HUES64 (cell line): ENCODE results near the gene EPB41L3. TPM values are rescaled to one million over a fixed set of nuclear protein-coding genes. Genes with fewer than 3 reads are reported as not detected.
A peak's percentile ranks its signal among the peaks of the same experiment; 100 is the strongest.
"Not testable (repeated sequence)": the region's sequence is repeated elsewhere in the genome, so short reads cannot be mapped to it uniquely, and the experiment has no call there.

Source experiments
- H3K27ac ChIP-seq: 2 replicates; pipeline ENCODE4 v1.7.0; 2013; ENCODE audit warnings: low read depth, low read length, inconsistent platforms
- H3K27me3 ChIP-seq: 2 replicates; pipeline ENCODE4 v1.6.1; 2013; ENCODE audit warnings: mild to moderate bottlenecking, low read length; ENCODE audit not compliant: insufficient read depth
- H3K36me3 ChIP-seq: 2 replicates; pipeline ENCODE4 v1.6.1; 2013; ENCODE audit warnings: mild to moderate bottlenecking, low read length; ENCODE audit not compliant: insufficient read depth
- H3K4me1 ChIP-seq: 2 replicates; pipeline ENCODE4 v1.6.1; 2013; ENCODE audit warnings: mild to moderate bottlenecking, low read length, moderate library complexity; ENCODE audit not compliant: insufficient read depth
- H3K4me3 ChIP-seq: 2 replicates; pipeline ENCODE4 v1.5.1; 2013; ENCODE audit warnings: mild to moderate bottlenecking, low read length, moderate library complexity
- H3K9ac ChIP-seq: 2 replicates; pipeline ENCODE4 v1.6.1; 2013; ENCODE audit warnings: mild to moderate bottlenecking, low read depth, low read length
- H3K9me3 ChIP-seq: 2 replicates; pipeline ENCODE4 v1.6.1; 2013; ENCODE audit warnings: low read depth, low read length; ENCODE audit not compliant: insufficient read depth
- WGBS: fragments of 150-250, 120-280 bp; methylation state at CpG from one replicate; pipeline ENCODE4 v1.1.7; 2013; ENCODE audit warnings: missing lambda C conversion rate; 5-methylcytosine and 5-hydroxymethylcytosine counted together
- polyA plus RNA-seq, 2 experiments: library from polyadenylated mRNA; stranded (reverse); fragments of 50-300 nt; gene quantifications; one replicate each; pipeline ENCODE4 v1.2.3, GENCODE V29; 2013

Gene EPB41L3
- 20.7 TPM for polyA plus RNA-seq (2013, experiment 1 of 2)
- polyA plus RNA-seq (2013, experiment 2 of 2) = 24.2 TPM

DNA sequence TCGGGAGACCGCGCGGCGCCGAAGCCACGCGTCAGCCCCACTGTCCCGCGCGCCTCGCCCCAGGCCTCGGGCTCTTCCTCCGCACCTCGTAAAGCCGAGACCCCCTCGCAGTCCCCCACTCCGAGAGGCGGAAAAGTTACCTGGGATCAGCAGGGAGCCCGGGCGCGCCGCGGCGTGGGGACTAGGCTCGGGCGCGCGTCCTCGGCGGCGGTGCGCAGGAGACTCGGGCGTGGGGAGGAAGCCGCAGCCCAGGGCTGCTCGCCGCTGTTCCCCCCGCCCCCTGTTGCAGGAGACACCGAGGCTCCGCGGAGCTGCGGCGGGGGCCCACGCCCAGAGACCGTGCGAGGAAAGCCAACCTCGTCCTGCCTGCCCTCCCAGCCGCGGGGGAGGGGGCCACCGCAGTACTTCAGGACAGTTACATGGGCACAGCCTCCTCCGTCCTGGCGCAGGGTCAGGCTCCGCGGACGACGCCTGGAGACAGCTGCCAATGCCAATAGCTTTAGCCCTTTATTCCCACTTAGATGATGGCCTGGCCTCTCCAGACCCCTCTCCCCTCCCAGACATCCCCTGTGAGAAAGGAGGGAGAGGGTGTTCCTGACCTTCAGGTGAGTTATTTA, at the start of gene EPB41L3:
Gene EPB41L3, minus strand, starts transcription at position 225 of the 617 bp plus-strand sequence. CDS start 54,814 bp downstream, outside the sequence.
- Histone ChIP-seq H3K36me3 (no peaks in the 10 kb centered on the region), H3K4me3 (peak within 1 kb of the TSS; percentile 73), H3K27ac (no peak within 1 kb of the TSS; the same call in 1 of the 2 replicates), H3K4me1 (peaks cover 19% of the 10 kb centered on the region), H3K9me3 (no peaks in the 10 kb centered on the region), H3K9ac (peak within 1 kb of the TSS; percentile 70), H3K27me3 (peaks cover 41% of the 10 kb centered on the region)
- WGBS = under 1% methylated on average over 57 of the region's 57 CpGs

DNA sequence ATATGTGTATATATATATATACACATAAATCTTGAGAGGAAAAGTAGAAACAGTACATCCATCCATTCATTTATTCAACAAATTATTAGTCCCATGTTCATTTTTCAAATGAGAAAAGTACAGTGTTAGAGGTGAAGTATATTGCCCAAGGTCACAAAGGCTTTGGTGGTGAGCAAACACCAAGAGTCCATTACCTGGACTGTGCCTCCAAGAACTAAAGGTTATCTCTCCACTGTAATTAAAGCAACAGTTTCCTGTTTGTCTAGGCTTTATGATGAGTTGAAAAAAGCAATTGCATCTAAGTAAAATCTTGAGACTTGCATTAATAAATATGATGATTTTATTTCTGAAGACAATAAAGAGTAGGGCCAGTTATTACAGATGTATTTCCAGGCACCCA, 44.7 kb upstream of the EPB41L3 start:
- H3K27ac ChIP-seq = no peak overlapping the region
- H3K9me3 ChIP-seq = 0 out of 2 replicates have a peak, but pooled peaks cover 4% of the 10 kb centered on the region
- H3K4me1 ChIP-seq = peaks cover 10% of the 10 kb centered on the region; the same call in 1 of the 2 replicates
- H3K27me3 ChIP-seq = no peaks in the 10 kb centered on the region
- H3K4me3 ChIP-seq = no peak overlapping the region
- no peak overlapping the region for H3K9ac ChIP-seq
- no peaks in the 10 kb centered on the region for H3K36me3 ChIP-seq

- no peaks in the 10 kb centered on the region for H3K27me3 ChIP-seq
- peaks cover 30% of the 10 kb centered on the region for H3K4me1 ChIP-seq
- H3K9me3 ChIP-seq = no peaks in the 10 kb centered on the region
- H3K36me3 ChIP-seq = no peaks in the 10 kb centered on the region
- H3K9ac ChIP-seq = no peak overlapping the region
- 63% methylated on average over 3 of the region's 3 CpGs for WGBS
- H3K4me3 ChIP-seq = no peak overlapping the region
- no peak overlapping the region for H3K27ac ChIP-seq
These were observed 41.9 kb upstream of the EPB41L3 start for GRCh38 chr18:5585653-5586052.

- Histone ChIP-seq H3K4me1 (peaks cover 30% of the 10 kb centered on the region), H3K9me3 (no peaks in the 10 kb centered on the region), H3K27me3 (no peaks in the 10 kb centered on the region), H3K36me3 (no peaks in the 10 kb centered on the region), H3K9ac (no peak overlapping the region), H3K4me3 (no peak overlapping the region), H3K27ac (no peak overlapping the region)
- WGBS = 96% methylated on average over 7 of the region's 7 CpGs
These were observed 41.1 kb upstream of the EPB41L3 start for GRCh38 chr18:5584746-5585417.

GRCh38 chr18:5582849-5583681, 39.3 kb upstream of the EPB41L3 start:
- Histone ChIP-seq H3K4me3 (no peak overlapping the region), H3K4me1 (peaks cover 38% of the 10 kb centered on the region), H3K27ac (no peak overlapping the region), H3K27me3 (no peaks in the 10 kb centered on the region), H3K9me3 (no peaks in the 10 kb centered on the region), H3K9ac (no peak overlapping the region), H3K36me3 (no peaks in the 10 kb centered on the region)
- 65% methylated on average over 9 of the region's 10 CpGs for WGBS

DNA sequence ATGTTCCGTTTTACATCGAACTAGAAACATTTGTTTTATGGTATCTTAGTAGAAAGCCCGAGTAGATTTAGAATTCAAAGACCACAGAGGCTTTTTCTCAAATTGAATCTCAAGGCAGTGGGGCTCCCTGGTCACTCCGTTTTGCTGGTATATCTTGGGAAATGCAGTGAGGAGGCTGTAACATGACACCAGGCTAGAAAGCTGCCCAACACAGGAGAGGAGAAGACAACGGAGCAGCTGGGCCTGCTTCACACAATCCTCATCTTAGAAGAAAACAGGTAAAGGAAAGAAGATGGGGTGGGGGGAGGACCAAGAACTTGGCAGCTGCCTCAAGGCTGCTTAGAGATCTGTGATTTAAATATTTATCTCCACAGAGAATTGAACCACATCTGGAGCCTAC, 38.3 kb upstream of the EPB41L3 start:
- Histone ChIP-seq H3K27ac (peak overlapping the region; percentile 32; the same call in 1 of the 2 replicates), H3K4me1 (peaks cover 47% of the 10 kb centered on the region), H3K4me3 (no peak overlapping the region), H3K36me3 (no peaks in the 10 kb centered on the region), H3K9ac (no peak overlapping the region), H3K27me3 (no peaks in the 10 kb centered on the region), H3K9me3 (no peaks in the 10 kb centered on the region)
- WGBS = 43% methylated on average over 4 of the region's 5 CpGs

DNA sequence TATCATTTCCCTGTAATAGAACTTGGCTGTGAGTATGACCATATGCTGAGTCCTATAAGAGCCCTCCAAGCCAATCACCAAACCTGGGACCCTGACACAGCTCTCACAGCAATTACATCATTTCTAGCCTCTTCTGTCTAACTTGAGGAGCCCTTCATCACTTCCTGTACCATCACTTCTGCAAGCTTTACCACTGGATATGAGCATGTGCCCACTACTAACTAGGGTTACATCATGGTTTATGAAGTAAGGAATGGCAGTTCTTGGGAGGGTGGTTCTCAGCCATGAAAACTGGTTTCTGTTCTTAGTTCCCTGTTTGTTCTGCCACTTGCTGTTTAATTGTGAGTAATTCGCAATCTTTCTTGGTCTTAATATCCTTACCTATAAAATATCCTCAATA, 31.0 kb upstream of the EPB41L3 start:
- Histone ChIP-seq H3K36me3 (no peaks in the 10 kb centered on the region), H3K9ac (no peak overlapping the region), H3K4me1 (peaks cover 41% of the 10 kb centered on the region), H3K27me3 (no peaks in the 10 kb centered on the region), H3K4me3 (no peak overlapping the region), H3K27ac (no peak overlapping the region), H3K9me3 (no peaks in the 10 kb centered on the region)
- 100% methylated on average over 1 of the region's 1 CpG for WGBS

GRCh38 chr18:5571666-5572065, 27.9 kb upstream of the EPB41L3 start:
- H3K36me3 ChIP-seq = no peaks in the 10 kb centered on the region
- no peak overlapping the region for H3K27ac ChIP-seq
- no peaks in the 10 kb centered on the region for H3K9me3 ChIP-seq
- no peaks in the 10 kb centered on the region for H3K27me3 ChIP-seq
- WGBS = 96% methylated on average over 2 of the region's 2 CpGs
- peaks cover 20% of the 10 kb centered on the region for H3K4me1 ChIP-seq
- no peak overlapping the region for H3K9ac ChIP-seq
- no peak overlapping the region for H3K4me3 ChIP-seq

GRCh38 chr18:5570613-5571012, 26.8 kb upstream of the EPB41L3 start:
- H3K27ac ChIP-seq, H3K36me3 ChIP-seq, H3K9ac ChIP-seq, H3K9me3 ChIP-seq, H3K4me3 ChIP-seq, H3K27me3 ChIP-seq: not testable (repeated sequence)
- 17% methylated on average over 1 of the region's 2 CpGs for WGBS
- peaks cover 16% of the 10 kb centered on the region; the same call in 1 of the 2 replicates for H3K4me1 ChIP-seq

- no peaks in the 10 kb centered on the region for H3K36me3 ChIP-seq
- H3K27me3 ChIP-seq = no peaks in the 10 kb centered on the region
- H3K27ac ChIP-seq = no peak overlapping the region
- H3K4me1 ChIP-seq = peaks cover 16% of the 10 kb centered on the region; the same call in 1 of the 2 replicates
- no peak overlapping the region for H3K9ac ChIP-seq
- WGBS = 100% methylated on average over 3 of the region's 3 CpGs
- no peak overlapping the region for H3K4me3 ChIP-seq
- H3K9me3 ChIP-seq = no peaks in the 10 kb centered on the region
These were observed 24.6 kb upstream of the EPB41L3 start for GRCh38 chr18:5568416-5568815.

GRCh38 chr18:5558851-5559250, 15.1 kb upstream of the EPB41L3 start:
- no peaks in the 10 kb centered on the region for H3K4me1 ChIP-seq
- no peaks in the 10 kb centered on the region for H3K36me3 ChIP-seq
- H3K9ac ChIP-seq = no peak overlapping the region
- H3K9me3 ChIP-seq = no peaks in the 10 kb centered on the region
- H3K27ac ChIP-seq = no peak overlapping the region
- H3K4me3 ChIP-seq = no peak overlapping the region
- WGBS = no CpG with 5 or more reads among the region's 1 CpG
- H3K27me3 ChIP-seq = no peaks in the 10 kb centered on the region
